ENCODE data around the gene SLC27A4. TPM values are rescaled to one million over a fixed set of nuclear protein-coding genes. Genes with fewer than 3 reads are reported as not detected.

The SLC27A4 gene
- total and polyA plus RNA-seq, 2 of the 13 experiments (the other 11 are each of a cell fraction or from before 2014, with no cell fraction given) = 10.6 to 18.8 TPM

DNA sequence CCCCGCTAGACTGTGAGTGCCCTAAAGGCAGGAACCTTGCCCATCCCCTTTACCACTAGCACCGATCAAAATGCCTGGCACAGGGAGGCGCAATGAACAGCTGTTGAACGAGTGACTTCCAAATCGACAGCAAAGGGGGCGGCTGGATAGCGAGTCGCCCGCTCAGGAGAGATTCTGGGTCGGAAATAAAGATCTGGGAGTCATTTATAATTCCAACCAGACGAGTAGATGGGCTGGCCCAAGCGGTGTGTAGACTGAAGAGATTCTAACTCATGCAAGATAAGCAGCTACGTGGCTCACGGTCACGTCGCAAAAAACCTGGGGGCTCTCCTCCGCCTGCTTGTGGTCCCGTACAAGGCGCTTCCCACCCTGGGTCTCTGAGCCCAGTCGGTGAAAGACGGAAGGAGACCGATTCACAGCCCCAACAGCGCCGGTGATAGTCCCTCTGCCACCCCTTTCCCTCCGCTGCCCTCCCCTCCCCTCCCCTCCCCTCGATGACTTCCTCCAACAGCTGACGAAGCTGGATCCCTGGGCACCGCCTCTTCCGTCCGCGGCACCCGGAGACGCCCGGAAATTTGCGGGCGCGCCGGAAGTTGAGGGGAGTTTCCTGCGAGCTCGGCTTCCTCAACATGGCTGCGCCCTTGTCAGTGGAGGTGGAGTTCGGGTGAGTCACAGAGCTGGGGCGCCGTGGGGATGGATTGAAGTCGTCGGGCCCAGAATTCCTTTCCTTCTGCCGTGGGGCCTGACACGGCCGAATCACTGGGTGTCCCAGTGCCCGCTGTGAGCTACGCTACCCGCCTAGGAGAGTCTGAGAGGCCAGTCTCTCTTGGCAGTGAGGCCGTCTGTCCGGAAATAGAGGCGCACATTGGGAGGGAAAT, 30.7 kb downstream of the SLC27A4 start, which contains the start of gene URM1 (continued):
- TF ChIP-seq IRX3 (CRISPR knock-in tag; IDR thresholded peaks at IDR 0.05; ENCODE audit: borderline replicate concordance, low read depth) (no peak), ZKSCAN5 (CRISPR knock-in tag; IDR thresholded peaks at IDR 0.05) (no peak), RAD51 (IDR thresholded peaks at IDR 0.05; ENCODE audit: borderline replicate concordance) (no peak), U2AF1 (optimal IDR thresholded peaks at IDR 0.05; ENCODE audit: low read depth, low read length) (no peak), SNAI1 (CRISPR knock-in tag; IDR thresholded peaks at IDR 0.05; ENCODE audit: borderline replicate concordance) (no peak), THAP11 (CRISPR knock-in tag; IDR thresholded peaks at IDR 0.05) (peak; percentile 87), DPF2 (CRISPR knock-in tag; IDR thresholded peaks at IDR 0.05; ENCODE audit: borderline replicate concordance, low read depth) (no peak), NBN (conservative IDR thresholded peaks at IDR 0.05) (no peak), MEF2D (CRISPR knock-in tag; IDR thresholded peaks at IDR 0.05) (no peak; the same call in 1 of the 2 replicates), SRF (IDR thresholded peaks at IDR 0.05; ENCODE audit: low read depth, low read length) (no peak), PPARG (CRISPR knock-in tag; conservative IDR thresholded peaks at IDR 0.05) (no peak), RBFOX2 (IDR thresholded peaks at IDR 0.05; ENCODE audit: low read depth, low read length) (peak; percentile 80), KDM3A (CRISPR knock-in tag; IDR thresholded peaks at IDR 0.05; ENCODE audit: low read depth) (no peak), PCBP2 (optimal IDR thresholded peaks at IDR 0.05; ENCODE audit: low read depth, low read length, poor library complexity, severe bottlenecking) (no peak), TSC22D2 (CRISPR knock-in tag; IDR thresholded peaks at IDR 0.05; ENCODE audit: borderline replicate concordance) (no peak), REXO4 (CRISPR knock-in tag; IDR thresholded peaks at IDR 0.05; ENCODE audit: borderline replicate concordance) (no peak), CHD2 (IDR thresholded peaks at IDR 0.05; ENCODE audit: low read depth, low read length) (no peak), GTF3A (CRISPR knock-in tag; conservative IDR thresholded peaks at IDR 0.05) (no peak), CCDC6 (CRISPR knock-in tag; IDR thresholded peaks at IDR 0.05) (no peak), ZNF253 (CRISPR knock-in tag; IDR thresholded peaks at IDR 0.05; ENCODE audit: borderline replicate concordance) (no peak), ZNF326 (CRISPR knock-in tag; IDR thresholded peaks at IDR 0.05; ENCODE audit: borderline replicate concordance) (no peak), SCMH1 (CRISPR knock-in tag; IDR thresholded peaks at IDR 0.05; ENCODE audit: borderline replicate concordance) (no peak)
- TF ChIP-seq, protein P1, sequence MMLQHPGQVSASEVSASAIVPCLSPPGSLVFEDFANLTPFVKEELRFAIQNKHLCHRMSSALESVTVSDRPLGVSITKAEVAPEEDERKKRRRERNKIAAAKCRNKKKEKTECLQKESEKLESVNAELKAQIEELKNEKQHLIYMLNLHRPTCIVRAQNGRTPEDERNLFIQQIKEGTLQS (CRISPR knock-in tag; IDR thresholded peaks at IDR 0.05) = no peak
- TF ChIP-seq, protein P2, sequence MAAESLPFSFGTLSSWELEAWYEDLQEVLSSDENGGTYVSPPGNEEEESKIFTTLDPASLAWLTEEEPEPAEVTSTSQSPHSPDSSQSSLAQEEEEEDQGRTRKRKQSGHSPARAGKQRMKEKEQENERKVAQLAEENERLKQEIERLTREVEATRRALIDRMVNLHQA (CRISPR knock-in tag; IDR thresholded peaks at IDR 0.05) = no peak
- TF ChIP-seq, protein P3, sequence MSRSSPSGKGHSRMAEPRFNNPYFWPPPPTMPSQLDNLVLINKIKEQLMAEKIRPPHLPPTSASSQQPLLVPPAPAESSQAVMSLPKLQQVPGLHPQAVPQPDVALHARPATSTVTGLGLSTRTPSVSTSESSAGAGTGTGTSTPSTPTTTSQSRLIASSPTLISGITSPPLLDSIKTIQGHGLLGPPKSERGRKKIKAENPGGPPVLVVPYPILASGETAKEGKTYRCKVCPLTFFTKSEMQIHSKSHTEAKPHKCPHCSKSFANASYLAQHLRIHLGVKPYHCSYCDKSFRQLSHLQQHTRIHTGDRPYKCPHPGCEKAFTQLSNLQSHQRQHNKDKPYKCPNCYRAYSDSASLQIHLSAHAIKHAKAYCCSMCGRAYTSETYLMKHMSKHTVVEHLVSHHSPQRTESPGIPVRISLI (CRISPR knock-in tag; IDR thresholded peaks at IDR 0.05; ENCODE audit: borderline replicate concordance) = no peak
- TF ChIP-seq, protein P4, sequence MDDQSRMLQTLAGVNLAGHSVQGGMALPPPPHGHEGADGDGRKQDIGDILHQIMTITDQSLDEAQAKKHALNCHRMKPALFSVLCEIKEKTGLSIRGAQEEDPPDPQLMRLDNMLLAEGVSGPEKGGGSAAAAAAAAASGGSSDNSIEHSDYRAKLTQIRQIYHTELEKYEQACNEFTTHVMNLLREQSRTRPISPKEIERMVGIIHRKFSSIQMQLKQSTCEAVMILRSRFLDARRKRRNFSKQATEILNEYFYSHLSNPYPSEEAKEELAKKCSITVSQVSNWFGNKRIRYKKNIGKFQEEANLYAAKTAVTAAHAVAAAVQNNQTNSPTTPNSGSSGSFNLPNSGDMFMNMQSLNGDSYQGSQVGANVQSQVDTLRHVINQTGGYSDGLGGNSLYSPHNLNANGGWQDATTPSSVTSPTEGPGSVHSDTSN (CRISPR knock-in tag; IDR thresholded peaks at IDR 0.05; ENCODE audit: borderline replicate concordance) = no peak
